NCI-H524 treated with DMSO at 0.1 percent for 48 hours (cell line): ENCODE data around the gene ARHGEF39.
"Not testable (repeated sequence)": the region's sequence is repeated elsewhere in the genome, so short reads cannot be mapped to it uniquely, and the experiment has no call there.

ENCODE experiments used
- DNase-seq: peaks from one replicate; lab custom pipeline; 2025; lab: John Stamatoyannopoulos, UW

ARHGEF39 gene

GRCh38 chr9:35618325-35618727 lies 46.7 kb downstream of the ARHGEF39 start, which contains the start of gene CD72:
Gene CD72, minus strand, starts transcription at chr9:35618413. Its CDS starts 110 bp downstream, at chr9:35618303.
- no peak for DNase-seq

GRCh38 chr9:35617548-35617947 lies 47.4 kb downstream of the ARHGEF39 start:
- no peak for DNase-seq

GRCh38 chr9:35616681-35617459 lies 48.1 kb downstream of the ARHGEF39 start:
- no peak for DNase-seq

GRCh38 chr9:35615981-35616680 lies 48.9 kb downstream of the ARHGEF39 start:
- no peak for DNase-seq

- DNase-seq: no peak
Measured at GRCh38 chr9:35612843-35613242, 52.2 kb downstream of the ARHGEF39 start.

- DNase-seq: not testable (repeated sequence)
Measured at GRCh38 chr9:35612066-35612465, 52.9 kb downstream of the ARHGEF39 start.

- no peak for DNase-seq
Measured at GRCh38 chr9:35611230-35611797, 53.7 kb downstream of the ARHGEF39 start.

GRCh38 chr9:35609820-35610163 lies 55.2 kb downstream of the ARHGEF39 start:
- DNase-seq: no peak
